Activated CD4-positive, alpha-beta T cell treated with anti-CD3 and anti-CD28 coated beads, Interleukin-2, Interleukin-4, amounts not matched to agents 100 ng/mL and 50 ng/mL, durations not matched to agents 16 hours and 8 hours (primary cell): ENCODE data around the gene OR51V1.
"Not testable (repeated sequence)": the region's sequence is repeated elsewhere in the genome, so short reads cannot be mapped to it uniquely, and the experiment has no call there.

ENCODE experiments used
- DNase-seq: peaks from one replicate; pipeline ENCODE4 v3.0.0-alpha.2; 2020; ENCODE audit warnings: low spot score

Gene OR51V1

DNA sequence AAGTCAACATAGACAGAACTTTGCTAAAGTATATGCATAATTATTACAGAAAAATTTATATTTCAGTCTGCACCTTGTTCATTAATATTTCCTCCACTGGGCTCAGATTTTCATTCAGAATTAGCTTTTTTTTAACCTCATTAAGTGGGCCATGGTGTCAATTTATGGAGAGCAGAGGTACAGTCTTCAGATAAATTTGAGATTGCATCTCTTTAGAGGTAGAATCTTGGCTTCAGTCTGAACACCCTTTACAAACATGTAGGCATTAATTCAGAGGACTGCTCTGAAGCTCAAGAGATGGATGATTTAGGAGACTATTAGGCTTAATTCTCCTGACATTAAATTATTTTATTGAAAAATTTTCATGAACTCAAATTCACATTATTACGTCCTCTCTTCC is 29.8 kb upstream of the OR51V1 start:
- DNase-seq, result no peak

- DNase-seq, result no peak
Measured at GRCh38 chr11:5229796-5230195, 29.3 kb upstream of the OR51V1 start.

DNA sequence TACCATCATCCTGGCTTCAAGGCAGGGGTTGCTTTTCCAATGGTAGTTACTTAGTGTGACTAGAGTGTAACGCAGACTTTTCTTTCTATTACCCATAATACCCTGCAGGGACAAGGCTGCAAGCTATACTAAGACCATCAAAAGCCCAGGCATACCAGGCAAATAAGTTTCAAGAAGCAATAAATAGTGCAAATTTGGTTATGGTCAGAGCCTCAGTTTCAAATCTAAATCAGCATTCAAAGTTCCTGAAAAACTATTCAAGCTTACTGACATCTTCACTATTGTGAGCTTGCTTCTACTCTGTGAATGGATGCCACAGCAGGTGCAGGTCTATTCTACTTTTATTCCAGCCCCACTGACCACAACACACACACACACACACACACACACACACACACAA is 28.9 kb upstream of the OR51V1 start:
- DNase-seq, result no peak

- DNase-seq, result no peak
Measured at GRCh38 chr11:5228124-5228523, 27.6 kb upstream of the OR51V1 start.

DNA sequence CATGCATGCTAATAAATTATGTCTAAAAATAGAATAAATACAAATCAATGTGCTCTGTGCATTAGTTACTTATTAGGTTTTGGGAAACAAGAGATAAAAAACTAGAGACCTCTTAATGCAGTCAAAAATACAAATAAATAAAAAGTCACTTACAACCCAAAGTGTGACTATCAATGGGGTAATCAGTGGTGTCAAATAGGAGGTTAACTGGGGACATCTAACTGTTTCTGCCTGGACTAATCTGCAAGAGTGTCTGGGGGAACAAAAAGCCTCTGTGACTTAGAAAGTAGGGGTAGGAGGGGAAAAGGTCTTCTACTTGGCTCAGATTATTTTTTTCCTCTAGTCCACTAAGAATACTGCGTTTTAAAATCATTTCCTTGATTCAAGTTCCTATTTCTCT is 27.2 kb upstream of the OR51V1 start:
- no peak for DNase-seq

DNA sequence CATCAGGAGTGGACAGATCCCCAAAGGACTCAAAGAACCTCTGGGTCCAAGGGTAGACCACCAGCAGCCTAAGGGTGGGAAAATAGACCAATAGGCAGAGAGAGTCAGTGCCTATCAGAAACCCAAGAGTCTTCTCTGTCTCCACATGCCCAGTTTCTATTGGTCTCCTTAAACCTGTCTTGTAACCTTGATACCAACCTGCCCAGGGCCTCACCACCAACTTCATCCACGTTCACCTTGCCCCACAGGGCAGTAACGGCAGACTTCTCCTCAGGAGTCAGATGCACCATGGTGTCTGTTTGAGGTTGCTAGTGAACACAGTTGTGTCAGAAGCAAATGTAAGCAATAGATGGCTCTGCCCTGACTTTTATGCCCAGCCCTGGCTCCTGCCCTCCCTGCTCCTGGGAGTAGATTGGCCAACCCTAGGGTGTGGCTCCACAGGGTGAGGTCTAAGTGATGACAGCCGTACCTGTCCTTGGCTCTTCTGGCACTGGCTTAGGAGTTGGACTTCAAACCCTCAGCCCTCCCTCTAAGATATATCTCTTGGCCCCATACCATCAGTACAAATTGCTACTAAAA is 26.3 kb upstream of the OR51V1 start, which contains the start of gene HBB:
Gene HBB, minus strand, starts transcription at position 340 of the 579 bp plus-strand sequence. Its CDS starts 50 bp downstream, at position 290.
- no peak for DNase-seq

DNA sequence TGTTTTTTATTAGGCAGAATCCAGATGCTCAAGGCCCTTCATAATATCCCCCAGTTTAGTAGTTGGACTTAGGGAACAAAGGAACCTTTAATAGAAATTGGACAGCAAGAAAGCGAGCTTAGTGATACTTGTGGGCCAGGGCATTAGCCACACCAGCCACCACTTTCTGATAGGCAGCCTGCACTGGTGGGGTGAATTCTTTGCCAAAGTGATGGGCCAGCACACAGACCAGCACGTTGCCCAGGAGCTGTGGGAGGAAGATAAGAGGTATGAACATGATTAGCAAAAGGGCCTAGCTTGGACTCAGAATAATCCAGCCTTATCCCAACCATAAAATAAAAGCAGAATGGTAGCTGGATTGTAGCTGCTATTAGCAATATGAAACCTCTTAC is 25.0 kb upstream of the OR51V1 start:
- DNase-seq, result no peak

- DNase-seq, result no peak
Measured at GRCh38 chr11:5224538-5225479, 24.3 kb upstream of the OR51V1 start.

- DNase-seq, result no peak
Measured at GRCh38 chr11:5223686-5224085, 23.2 kb upstream of the OR51V1 start.

GRCh38 chr11:5223146-5223545 is 22.7 kb upstream of the OR51V1 start:
- DNase-seq, result no peak

DNA sequence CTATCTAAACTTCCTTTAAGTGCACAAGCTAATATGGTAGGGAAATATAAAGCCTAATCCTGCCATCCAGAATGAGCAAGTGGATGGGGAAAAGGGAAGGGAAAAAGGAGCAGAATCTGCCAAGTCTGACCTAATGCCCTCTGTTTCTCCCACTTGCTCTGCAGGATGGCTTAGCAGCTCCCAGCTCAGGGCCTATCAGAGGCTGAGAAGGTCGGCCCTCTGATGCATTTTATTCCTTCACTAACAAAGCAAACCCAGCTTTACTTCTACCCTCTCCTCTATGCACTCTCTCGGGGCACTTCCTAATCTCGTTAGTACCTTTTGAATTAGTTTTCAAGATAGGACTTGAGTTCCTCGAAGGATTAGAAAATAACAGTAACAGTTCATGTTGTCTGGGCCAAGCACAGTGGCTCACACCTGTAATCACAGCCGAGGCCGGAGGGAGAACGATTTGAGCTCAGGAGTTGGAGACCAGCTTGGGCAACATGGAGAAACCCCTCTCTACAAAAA is 9.9 kb upstream of the OR51V1 start:
- no peak for DNase-seq

GRCh38 chr11:5204787-5205186 is 4.3 kb upstream of the OR51V1 start:
- DNase-seq, result peak; percentile 9

GRCh38 chr11:5203366-5203765 is 2.9 kb upstream of the OR51V1 start:
- no peak for DNase-seq

GRCh38 chr11:5198285-5198684 is 2.2 kb downstream of the OR51V1 start:
- DNase-seq, result no peak

DNA sequence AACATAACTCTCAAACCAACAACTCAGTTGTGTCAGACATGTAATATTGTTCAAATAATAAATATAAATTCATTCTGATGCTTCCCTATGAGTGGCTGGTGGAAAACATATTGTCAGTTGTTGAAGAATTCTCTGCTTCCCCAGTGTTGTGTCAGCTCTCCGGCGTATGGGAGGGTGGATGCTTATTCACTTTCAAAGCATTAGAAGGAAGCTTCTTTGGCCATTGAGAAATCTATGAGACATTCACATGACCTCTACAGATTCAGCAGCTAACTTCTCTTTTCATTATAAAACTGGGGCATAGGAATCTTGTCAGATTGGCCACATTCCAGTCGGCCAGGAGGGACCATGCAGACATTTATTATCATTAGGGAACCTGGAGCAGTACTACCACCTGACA is 2.9 kb downstream of the OR51V1 start:
- no peak for DNase-seq

GRCh38 chr11:5196731-5197130 is 3.8 kb downstream of the OR51V1 start:
- DNase-seq, result no peak

GRCh38 chr11:5196067-5196466 is 4.4 kb downstream of the OR51V1 start:
- DNase-seq, result no peak

DNA sequence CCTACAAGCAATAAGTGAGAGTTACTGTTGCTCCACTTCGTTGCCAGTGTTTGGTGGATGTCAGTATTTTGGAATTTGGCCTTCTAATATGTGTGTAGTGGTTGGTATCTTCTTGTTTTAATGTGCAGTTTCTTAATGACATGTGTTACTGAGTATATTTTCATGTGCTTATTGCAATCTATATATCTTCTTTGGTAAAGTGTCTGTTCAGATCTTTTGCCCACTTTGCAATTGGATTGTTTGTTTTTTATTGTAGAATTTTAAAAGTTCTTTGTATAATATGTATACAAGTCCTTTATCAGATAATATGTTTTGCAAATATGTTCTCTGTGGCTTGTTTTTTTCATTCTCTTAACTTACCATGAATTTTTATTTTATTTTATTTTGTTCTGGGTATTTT is 7.7 kb downstream of the OR51V1 start:
- DNase-seq, result no peak

DNA sequence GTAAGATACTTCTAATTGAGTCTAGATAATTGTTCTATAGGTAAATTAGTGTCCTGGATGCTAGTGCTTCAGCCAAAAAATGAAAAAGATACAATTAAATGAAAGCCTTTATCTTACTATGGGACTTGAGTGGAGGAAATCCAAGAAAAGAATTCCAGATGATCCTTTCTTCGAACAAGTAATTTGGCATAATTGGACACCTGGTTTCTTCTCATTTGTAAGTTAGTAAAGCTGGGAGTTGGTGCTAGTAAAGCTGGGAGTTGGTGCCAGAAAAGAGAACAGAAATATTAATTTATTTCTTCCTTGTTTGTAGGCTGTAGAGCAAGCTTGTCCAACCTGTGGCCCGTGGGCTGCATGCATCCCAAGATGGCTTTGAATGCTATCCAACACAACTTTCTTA is 12.3 kb downstream of the OR51V1 start:
- DNase-seq, result no peak

GRCh38 chr11:5178046-5178837 is 22.2 kb downstream of the OR51V1 start:
- no peak for DNase-seq

DNA sequence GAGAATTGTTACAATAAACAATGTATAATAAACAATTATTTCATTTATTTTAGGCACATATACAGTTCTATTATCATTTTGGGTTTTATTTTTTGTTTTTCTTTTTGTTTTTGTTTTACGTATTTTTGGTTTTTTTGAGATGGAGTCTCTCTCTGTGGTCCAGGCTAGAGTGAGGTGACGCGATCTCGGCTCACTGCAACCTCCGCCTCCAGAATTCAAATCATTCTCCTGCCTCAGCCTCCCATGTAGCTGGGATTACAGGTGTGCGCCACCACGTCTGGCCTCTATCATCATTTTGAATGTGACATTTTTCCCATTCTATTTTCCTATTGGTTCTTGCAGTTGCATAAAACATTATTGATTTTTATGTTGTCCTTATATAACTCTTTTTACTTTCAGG is 25.5 kb downstream of the OR51V1 start:
- DNase-seq, result no peak

- DNase-seq, result no peak
Measured at GRCh38 chr11:5171856-5172255, 28.6 kb downstream of the OR51V1 start.

- not testable (repeated sequence) for DNase-seq
Measured at GRCh38 chr11:5165898-5166297, 34.6 kb downstream of the OR51V1 start.
